ENCODE measurements around the gene TRIM41. TPM values are rescaled to one million over a fixed set of nuclear protein-coding genes. Genes with fewer than 3 reads are reported as not detected.

Gene TRIM41
- total and polyA plus RNA-seq, 2 of the 13 experiments (the other 11 are each of a cell fraction or from before 2014, with no cell fraction given): 10.2 to 16.7 TPM

DNA sequence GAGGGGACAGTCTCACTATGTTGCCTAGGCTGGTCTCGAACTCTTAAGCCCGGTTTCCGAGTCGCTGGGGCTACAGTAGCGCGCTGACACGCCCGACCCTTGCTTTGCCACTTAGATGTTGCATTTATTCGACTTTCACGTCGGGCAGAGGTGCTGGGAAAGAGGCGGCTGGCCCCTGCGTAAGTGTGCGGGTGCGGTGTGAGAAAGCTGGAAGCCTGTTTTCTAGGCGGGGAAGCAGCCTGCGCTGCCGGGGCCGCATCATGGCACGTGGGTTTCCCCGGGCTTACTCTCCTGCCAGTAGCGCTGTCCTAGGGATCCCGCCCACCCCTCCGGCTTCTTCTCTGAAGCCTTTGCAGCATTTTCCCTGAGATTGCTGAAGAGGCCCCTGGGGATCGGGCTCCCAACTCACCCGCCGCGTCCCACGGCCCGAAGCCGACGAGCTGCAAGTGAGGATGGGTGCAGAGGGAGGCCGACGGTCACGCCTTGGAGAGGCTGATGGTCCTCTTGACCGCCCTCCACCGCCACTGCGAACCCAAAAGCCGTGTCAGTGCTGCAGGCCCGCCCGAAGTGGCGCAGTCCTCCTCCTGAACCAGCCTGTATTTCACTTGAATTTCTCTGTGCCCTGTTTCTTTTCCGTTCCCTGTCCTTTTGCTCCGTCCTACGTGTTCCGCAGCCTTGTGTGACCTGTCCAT is 5.8 kb upstream of the TRIM41 start (continued):
- TF ChIP-seq, protein P1, sequence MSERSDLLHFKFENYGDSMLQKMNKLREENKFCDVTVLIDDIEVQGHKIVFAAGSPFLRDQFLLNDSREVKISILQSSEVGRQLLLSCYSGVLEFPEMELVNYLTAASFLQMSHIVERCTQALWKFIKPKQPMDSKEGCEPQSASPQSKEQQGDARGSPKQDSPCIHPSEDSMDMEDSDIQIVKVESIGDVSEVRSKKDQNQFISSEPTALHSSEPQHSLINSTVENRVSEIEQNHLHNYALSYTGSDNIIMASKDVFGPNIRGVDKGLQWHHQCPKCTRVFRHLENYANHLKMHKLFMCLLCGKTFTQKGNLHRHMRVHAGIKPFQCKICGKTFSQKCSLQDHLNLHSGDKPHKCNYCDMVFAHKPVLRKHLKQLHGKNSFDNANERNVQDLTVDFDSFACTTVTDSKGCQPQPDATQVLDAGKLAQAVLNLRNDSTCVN (CRISPR knock-in tag; IDR thresholded peaks at IDR 0.05; ENCODE audit: borderline replicate concordance): 0 out of 2 replicates have a peak, but pooled peaks have one; percentile 16
- TF ChIP-seq, protein P2, sequence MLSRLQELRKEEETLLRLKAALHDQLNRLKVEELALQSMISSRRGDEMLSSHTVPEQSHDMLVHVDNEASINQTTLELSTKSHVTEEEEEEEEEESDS (CRISPR knock-in tag; IDR thresholded peaks at IDR 0.05; ENCODE audit: borderline replicate concordance): no peak
- TF ChIP-seq JUN (CRISPR knock-in tag; IDR thresholded peaks at IDR 0.05): no peak
- TF ChIP-seq, protein P3, sequence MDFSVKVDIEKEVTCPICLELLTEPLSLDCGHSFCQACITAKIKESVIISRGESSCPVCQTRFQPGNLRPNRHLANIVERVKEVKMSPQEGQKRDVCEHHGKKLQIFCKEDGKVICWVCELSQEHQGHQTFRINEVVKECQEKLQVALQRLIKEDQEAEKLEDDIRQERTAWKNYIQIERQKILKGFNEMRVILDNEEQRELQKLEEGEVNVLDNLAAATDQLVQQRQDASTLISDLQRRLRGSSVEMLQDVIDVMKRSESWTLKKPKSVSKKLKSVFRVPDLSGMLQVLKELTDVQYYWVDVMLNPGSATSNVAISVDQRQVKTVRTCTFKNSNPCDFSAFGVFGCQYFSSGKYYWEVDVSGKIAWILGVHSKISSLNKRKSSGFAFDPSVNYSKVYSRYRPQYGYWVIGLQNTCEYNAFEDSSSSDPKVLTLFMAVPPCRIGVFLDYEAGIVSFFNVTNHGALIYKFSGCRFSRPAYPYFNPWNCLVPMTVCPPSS (IDR thresholded peaks at IDR 0.05): no peak
- no peak for TF ChIP-seq FOSL1 (CRISPR knock-in tag; IDR thresholded peaks at IDR 0.05; ENCODE audit: borderline replicate concordance)
- peak; percentile 30; the same call in 1 of the 2 replicates for TF ChIP-seq GABPB1 (CRISPR knock-in tag; IDR thresholded peaks at IDR 0.05)
- TF ChIP-seq, protein P4, sequence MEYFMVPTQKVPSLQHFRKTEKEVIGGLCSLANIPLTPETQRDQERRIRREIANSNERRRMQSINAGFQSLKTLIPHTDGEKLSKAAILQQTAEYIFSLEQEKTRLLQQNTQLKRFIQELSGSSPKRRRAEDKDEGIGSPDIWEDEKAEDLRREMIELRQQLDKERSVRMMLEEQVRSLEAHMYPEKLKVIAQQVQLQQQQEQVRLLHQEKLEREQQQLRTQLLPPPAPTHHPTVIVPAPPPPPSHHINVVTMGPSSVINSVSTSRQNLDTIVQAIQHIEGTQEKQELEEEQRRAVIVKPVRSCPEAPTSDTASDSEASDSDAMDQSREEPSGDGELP (IDR thresholded peaks at IDR 0.05; ENCODE audit: borderline replicate concordance, low read depth): no peak
- TF ChIP-seq ZMYM3 (CRISPR knock-in tag; IDR thresholded peaks at IDR 0.05): no peak
- TF ChIP-seq ZNF792 (CRISPR knock-in tag; IDR thresholded peaks at IDR 0.05): 0 out of 2 replicates have a peak, but pooled peaks have one; percentile 10
- TF ChIP-seq ZNF382 (CRISPR knock-in tag; IDR thresholded peaks at IDR 0.05; ENCODE audit: borderline replicate concordance): no peak
- TF ChIP-seq ZNF264 (CRISPR knock-in tag; IDR thresholded peaks at IDR 0.05): no peak
- TF ChIP-seq HNRNPLL (IDR thresholded peaks at IDR 0.05; ENCODE audit: low read depth, low read length, poor library complexity, severe bottlenecking): peak; percentile 80
- no peak for TF ChIP-seq ZNF350 (CRISPR knock-in tag; IDR thresholded peaks at IDR 0.05; ENCODE audit: borderline replicate concordance, low read depth)
- TF ChIP-seq, protein P5, sequence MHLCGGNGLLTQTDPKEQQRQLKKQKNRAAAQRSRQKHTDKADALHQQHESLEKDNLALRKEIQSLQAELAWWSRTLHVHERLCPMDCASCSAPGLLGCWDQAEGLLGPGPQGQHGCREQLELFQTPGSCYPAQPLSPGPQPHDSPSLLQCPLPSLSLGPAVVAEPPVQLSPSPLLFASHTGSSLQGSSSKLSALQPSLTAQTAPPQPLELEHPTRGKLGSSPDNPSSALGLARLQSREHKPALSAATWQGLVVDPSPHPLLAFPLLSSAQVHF (CRISPR knock-in tag; IDR thresholded peaks at IDR 0.05): no peak
- TF ChIP-seq GTF3A (CRISPR knock-in tag; conservative IDR thresholded peaks at IDR 0.05): no peak
- TF ChIP-seq, protein P6, sequence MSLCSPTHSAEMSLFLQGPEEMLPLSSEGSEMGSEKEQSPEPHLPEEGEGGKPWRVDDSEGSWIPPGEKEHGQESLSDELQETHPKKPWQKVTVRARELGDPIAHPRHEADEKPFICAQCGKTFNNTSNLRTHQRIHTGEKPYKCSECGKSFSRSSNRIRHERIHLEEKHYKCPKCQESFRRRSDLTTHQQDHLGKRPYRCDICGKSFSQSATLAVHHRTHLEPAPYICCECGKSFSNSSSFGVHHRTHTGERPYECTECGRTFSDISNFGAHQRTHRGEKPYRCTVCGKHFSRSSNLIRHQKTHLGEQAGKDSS (CRISPR knock-in tag; IDR thresholded peaks at IDR 0.05; ENCODE audit: borderline replicate concordance, low read depth): no peak
- TF ChIP-seq SP5 (CRISPR knock-in tag; IDR thresholded peaks at IDR 0.05; ENCODE audit: borderline replicate concordance, low read depth): no peak
- TF ChIP-seq KLF13 (CRISPR knock-in tag; IDR thresholded peaks at IDR 0.05): no peak
- TF ChIP-seq, protein P7, sequence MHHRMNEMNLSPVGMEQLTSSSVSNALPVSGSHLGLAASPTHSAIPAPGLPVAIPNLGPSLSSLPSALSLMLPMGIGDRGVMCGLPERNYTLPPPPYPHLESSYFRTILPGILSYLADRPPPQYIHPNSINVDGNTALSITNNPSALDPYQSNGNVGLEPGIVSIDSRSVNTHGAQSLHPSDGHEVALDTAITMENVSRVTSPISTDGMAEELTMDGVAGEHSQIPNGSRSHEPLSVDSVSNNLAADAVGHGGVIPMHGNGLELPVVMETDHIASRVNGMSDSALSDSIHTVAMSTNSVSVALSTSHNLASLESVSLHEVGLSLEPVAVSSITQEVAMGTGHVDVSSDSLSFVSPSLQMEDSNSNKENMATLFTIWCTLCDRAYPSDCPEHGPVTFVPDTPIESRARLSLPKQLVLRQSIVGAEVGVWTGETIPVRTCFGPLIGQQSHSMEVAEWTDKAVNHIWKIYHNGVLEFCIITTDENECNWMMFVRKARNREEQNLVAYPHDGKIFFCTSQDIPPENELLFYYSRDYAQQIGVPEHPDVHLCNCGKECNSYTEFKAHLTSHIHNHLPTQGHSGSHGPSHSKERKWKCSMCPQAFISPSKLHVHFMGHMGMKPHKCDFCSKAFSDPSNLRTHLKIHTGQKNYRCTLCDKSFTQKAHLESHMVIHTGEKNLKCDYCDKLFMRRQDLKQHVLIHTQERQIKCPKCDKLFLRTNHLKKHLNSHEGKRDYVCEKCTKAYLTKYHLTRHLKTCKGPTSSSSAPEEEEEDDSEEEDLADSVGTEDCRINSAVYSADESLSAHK (CRISPR knock-in tag; IDR thresholded peaks at IDR 0.05; ENCODE audit: borderline replicate concordance): no peak
- no peak for TF ChIP-seq ATM (IDR thresholded peaks at IDR 0.05; ENCODE audit: borderline replicate concordance)
- no peak for TF ChIP-seq SKI (IDR thresholded peaks at IDR 0.05; ENCODE audit: partially characterized antibody)
- TF ChIP-seq ZNF766 (CRISPR knock-in tag; IDR thresholded peaks at IDR 0.05; ENCODE audit: borderline replicate concordance): 0 out of 2 replicates have a peak, but pooled peaks have one; percentile 37
